MM.1S (cell line): ENCODE results near the gene CADPS.

Experiments used
- EZH2 ChIP-seq: fragments of 300-600 bp; sonication (generic); optimal IDR thresholded peaks from 2 replicates; pipeline ENCODE3; 2017; ENCODE audit warnings: low read depth, mild to moderate bottlenecking, antibody characterized with exemption, low read length, mixed read lengths
- EZH2phosphoT487 ChIP-seq: fragments of 300-600 bp; sonication (generic); IDR thresholded peaks from 2 replicates; pipeline ENCODE4 v1.6.1; 2018; ENCODE audit warnings: antibody characterized with exemption, low read length
- TF ChIP-seq, protein P1 (sequence below): fragments of 300-600 bp; sonication (generic); IDR thresholded peaks from 2 replicates; pipeline ENCODE4 v1.5.1; 2016; ENCODE audit warnings: antibody characterized with exemption, low read length, mixed read lengths

DNA sequence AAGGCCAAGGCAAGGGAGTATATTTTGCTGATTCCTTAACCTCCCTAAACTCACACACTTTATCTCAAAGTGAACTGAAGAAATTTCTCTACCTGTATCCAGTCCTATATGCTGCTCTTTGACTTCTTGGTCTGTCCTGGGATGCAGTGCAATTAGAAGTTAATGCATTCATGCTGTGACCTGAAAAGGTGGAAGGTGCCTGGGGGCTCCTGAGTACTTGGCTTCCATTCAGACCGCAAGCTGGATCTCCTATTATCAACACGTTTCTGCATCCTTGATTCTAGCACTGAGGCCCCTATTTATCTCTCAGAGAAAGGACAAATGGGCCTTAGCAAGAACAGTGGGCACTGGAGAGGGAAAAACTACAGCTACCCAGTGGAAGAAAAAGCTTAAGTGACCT, 17.7 kb upstream of the CADPS start:
- TF ChIP-seq, protein P1, sequence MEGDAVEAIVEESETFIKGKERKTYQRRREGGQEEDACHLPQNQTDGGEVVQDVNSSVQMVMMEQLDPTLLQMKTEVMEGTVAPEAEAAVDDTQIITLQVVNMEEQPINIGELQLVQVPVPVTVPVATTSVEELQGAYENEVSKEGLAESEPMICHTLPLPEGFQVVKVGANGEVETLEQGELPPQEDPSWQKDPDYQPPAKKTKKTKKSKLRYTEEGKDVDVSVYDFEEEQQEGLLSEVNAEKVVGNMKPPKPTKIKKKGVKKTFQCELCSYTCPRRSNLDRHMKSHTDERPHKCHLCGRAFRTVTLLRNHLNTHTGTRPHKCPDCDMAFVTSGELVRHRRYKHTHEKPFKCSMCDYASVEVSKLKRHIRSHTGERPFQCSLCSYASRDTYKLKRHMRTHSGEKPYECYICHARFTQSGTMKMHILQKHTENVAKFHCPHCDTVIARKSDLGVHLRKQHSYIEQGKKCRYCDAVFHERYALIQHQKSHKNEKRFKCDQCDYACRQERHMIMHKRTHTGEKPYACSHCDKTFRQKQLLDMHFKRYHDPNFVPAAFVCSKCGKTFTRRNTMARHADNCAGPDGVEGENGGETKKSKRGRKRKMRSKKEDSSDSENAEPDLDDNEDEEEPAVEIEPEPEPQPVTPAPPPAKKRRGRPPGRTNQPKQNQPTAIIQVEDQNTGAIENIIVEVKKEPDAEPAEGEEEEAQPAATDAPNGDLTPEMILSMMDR: no peak
- TF ChIP-seq EZH2 (no peak), EZH2phosphoT487 (no peak)
